HG03159 (cell line): Measurements from ENCODE around the gene ORC4.

Experiments used
- ATAC-seq: cut with Tn5 transposase; IDR thresholded peaks from one replicate; pipeline ENCODE4 v1.9.1; 2021; ENCODE audit warnings: mild to moderate bottlenecking, moderate library complexity; ENCODE audit not compliant: unreplicated experiment

The ORC4 gene

GRCh38 chr2:148020111-148021058 lies at the start of gene ORC4:
ORC4 (minus strand) TSS chr2:148020737; CDS start chr2:147975958, 44,779 bp downstream.
- peak; percentile 77 for ATAC-seq

GRCh38 chr2:148067801-148068200 lies 47.3 kb upstream of the ORC4 start:
- no peak for ATAC-seq

- ATAC-seq = no peak
These were observed 45.4 kb upstream of the ORC4 start for GRCh38 chr2:148065936-148066335.

- ATAC-seq = no peak
These were observed 43.1 kb upstream of the ORC4 start for GRCh38 chr2:148063633-148064032.

- no peak for ATAC-seq
These were observed 38.1 kb upstream of the ORC4 start for GRCh38 chr2:148058641-148059040.

GRCh38 chr2:148052687-148053086 lies 32.1 kb upstream of the ORC4 start:
- ATAC-seq = no peak

GRCh38 chr2:148049284-148049683 lies 28.7 kb upstream of the ORC4 start:
- no peak for ATAC-seq

- peak; percentile 49 for ATAC-seq
These were observed 28.1 kb upstream of the ORC4 start for GRCh38 chr2:148048475-148049221.

- ATAC-seq = no peak
These were observed 26.3 kb upstream of the ORC4 start for GRCh38 chr2:148046802-148047201.

GRCh38 chr2:148044322-148044721 lies 23.8 kb upstream of the ORC4 start:
- ATAC-seq = no peak

GRCh38 chr2:148042219-148042618 lies 21.7 kb upstream of the ORC4 start:
- ATAC-seq = peak; percentile 92

- no peak for ATAC-seq
These were observed 19.2 kb upstream of the ORC4 start for GRCh38 chr2:148039783-148040182.

- ATAC-seq = no peak
These were observed 11.7 kb upstream of the ORC4 start for GRCh38 chr2:148032215-148032614.

- no peak for ATAC-seq
These were observed 10.6 kb upstream of the ORC4 start for GRCh38 chr2:148031152-148031551.

GRCh38 chr2:148028781-148029180 lies 8.2 kb upstream of the ORC4 start:
- no peak for ATAC-seq

GRCh38 chr2:148027822-148028221 lies 7.3 kb upstream of the ORC4 start:
- no peak for ATAC-seq

GRCh38 chr2:148026573-148026972 lies 6.0 kb upstream of the ORC4 start:
- ATAC-seq = no peak

- no peak for ATAC-seq
These were observed 3.3 kb upstream of the ORC4 start for GRCh38 chr2:148023861-148024260.

- ATAC-seq = no peak
These were observed 2.3 kb upstream of the ORC4 start for GRCh38 chr2:148022882-148023281.

GRCh38 chr2:148022351-148022750 lies 1.8 kb upstream of the ORC4 start:
- no peak for ATAC-seq

GRCh38 chr2:148021886-148022285 lies 1.3 kb upstream of the ORC4 start:
- ATAC-seq = no peak
